ENCODE data around the gene RNFT1.
"Not testable (repeated sequence)": the region's sequence is repeated elsewhere in the genome, so short reads cannot be mapped to it uniquely, and the experiment has no call there.

GRCh38 chr17:59933317-59933716 is 31.2 kb downstream of the RNFT1 start:
- TF ChIP-seq POLR2A, CTCF (IDR thresholded peaks at IDR 0.05): not testable (repeated sequence)
